Neuron (in vitro differentiated cells): ENCODE results near the gene UBASH3B.

Experiments used
- H2AFZ ChIP-seq: one replicate; pipeline ENCODE4 v1.6.1; 2013; ENCODE audit warnings: low read depth, mild to moderate bottlenecking, inconsistent platforms, low read length, moderate library complexity
- H3K27me3 ChIP-seq: one replicate; pipeline ENCODE4 v1.6.1; 2013; ENCODE audit warnings: low read length; ENCODE audit not compliant: insufficient read depth
- H3K36me3 ChIP-seq: one replicate; pipeline ENCODE4 v1.6.1; 2013; ENCODE audit warnings: low read length; ENCODE audit not compliant: insufficient read depth
- H3K4me1 ChIP-seq: one replicate; pipeline ENCODE4 v1.6.1; 2013; ENCODE audit warnings: low read length; ENCODE audit not compliant: insufficient read depth
- H3K4me3 ChIP-seq: 2 replicates; pipeline ENCODE4 v1.5.1; 2013; ENCODE audit warnings: mild to moderate bottlenecking, low read length, moderate library complexity
- H3K9me3 ChIP-seq: one replicate; pipeline ENCODE4 v1.6.1; 2013; ENCODE audit warnings: low read length

The UBASH3B gene

GRCh38 chr11:122695076-122695615, 39.6 kb downstream of the UBASH3B start:
- Histone ChIP-seq H3K9me3 (no peaks in the 10 kb centered on the region), H3K36me3 (no peaks in the 10 kb centered on the region), H3K4me1 (peaks cover 16% of the 10 kb centered on the region), H3K27me3 (no peaks in the 10 kb centered on the region), H2AFZ (no peak overlapping the region), H3K4me3 (no peak overlapping the region)

- H3K36me3 ChIP-seq = no peaks in the 10 kb centered on the region
- H3K4me3 ChIP-seq = no peak overlapping the region
- no peak overlapping the region for H2AFZ ChIP-seq
- no peaks in the 10 kb centered on the region for H3K9me3 ChIP-seq
- H3K4me1 ChIP-seq = peaks cover 8% of the 10 kb centered on the region
- H3K27me3 ChIP-seq = no peaks in the 10 kb centered on the region
Observed at GRCh38 chr11:122696662-122697061, 41.1 kb downstream of the UBASH3B start.

DNA sequence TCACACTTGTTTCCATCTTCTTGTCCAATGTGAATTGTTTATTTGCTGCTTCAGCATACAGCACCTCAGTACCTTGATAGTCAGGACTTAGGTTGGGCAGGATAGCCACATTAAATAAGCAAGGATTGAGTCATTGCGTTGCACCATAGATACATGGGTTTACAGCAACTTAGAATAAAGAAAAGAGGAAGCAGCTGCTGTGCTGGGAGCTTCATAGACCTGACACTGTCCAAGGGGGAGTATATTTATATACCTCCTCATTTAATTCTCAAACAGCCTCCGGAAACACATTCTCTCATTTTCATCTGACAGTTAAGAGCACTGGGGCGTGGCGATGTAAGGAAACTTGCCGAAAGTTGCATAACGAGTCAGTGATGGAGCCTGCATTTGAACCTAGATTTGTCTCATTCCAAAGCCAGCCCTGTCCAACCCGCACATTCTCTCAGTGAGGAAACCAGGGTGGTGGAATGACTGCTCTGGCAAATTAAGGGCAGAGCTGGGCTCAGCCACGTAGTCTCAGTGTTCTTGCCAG, 42.2 kb downstream of the UBASH3B start:
- Histone ChIP-seq H3K9me3 (no peaks in the 10 kb centered on the region), H3K4me1 (peaks cover 3% of the 10 kb centered on the region), H3K36me3 (no peaks in the 10 kb centered on the region), H3K27me3 (no peaks in the 10 kb centered on the region), H3K4me3 (no peak overlapping the region), H2AFZ (no peak overlapping the region)

DNA sequence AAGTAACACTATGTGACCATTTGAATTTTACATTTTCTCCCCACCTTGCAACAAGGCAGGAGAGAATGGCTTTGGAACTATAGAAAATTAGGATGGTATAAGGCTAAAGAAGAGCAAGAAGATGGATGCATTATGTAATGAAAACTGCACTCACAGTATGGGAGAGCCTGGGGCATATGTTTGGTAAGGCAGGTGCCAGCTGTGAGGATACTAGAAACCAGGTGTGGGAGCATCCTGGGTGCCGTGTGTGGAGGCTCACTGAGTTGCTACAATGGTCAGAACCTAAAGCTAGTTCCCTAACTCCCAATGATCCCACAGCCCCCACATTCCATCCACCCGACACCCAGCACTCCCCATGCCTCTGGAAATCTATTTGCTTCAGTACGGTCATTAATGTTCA, 42.9 kb downstream of the UBASH3B start:
- Histone ChIP-seq H2AFZ (no peak overlapping the region), H3K9me3 (no peaks in the 10 kb centered on the region), H3K4me1 (peaks cover 3% of the 10 kb centered on the region), H3K4me3 (no peak overlapping the region), H3K27me3 (no peaks in the 10 kb centered on the region), H3K36me3 (no peaks in the 10 kb centered on the region)

DNA sequence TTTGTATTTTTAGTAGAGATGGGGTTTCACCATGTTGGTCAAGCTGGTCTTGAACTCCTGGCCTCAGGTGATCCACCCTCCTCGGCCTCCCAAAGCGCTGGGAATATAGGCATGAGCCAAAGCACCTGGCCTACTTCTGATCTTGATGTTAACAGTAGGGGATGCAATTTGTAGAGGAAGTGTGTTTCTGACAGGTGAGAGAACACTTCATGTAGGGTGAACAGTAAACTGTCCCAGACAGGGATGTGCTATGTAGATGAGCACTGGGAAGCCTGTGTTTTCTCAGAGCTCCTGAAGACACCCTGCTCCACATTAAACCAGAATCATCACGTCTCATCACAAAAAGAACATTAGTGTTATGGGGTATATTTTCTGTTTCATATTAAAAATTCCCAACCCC, 45.1 kb downstream of the UBASH3B start:
- Histone ChIP-seq H2AFZ (no peak overlapping the region), H3K9me3 (no peaks in the 10 kb centered on the region), H3K4me3 (no peak overlapping the region), H3K4me1 (peaks cover 3% of the 10 kb centered on the region), H3K27me3 (no peaks in the 10 kb centered on the region), H3K36me3 (no peaks in the 10 kb centered on the region)

DNA sequence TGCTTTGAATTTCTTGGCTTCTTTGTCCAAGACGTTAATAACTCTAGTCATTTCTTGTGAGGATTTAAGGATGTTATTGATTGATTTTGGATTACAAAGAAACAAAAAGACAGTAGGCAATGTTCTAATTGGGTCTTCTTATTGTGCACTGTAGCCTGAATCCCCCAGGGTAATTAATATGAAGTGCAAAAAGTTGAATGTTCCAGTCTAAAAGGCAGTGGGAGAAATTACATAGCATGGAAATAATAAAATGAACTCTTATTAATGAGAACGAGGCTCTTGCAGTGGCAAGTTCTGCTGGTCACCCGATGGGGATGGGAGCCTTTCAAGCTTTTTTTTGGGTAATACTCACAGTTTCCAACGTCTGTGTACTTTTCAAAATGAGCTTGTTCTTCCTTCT, 45.6 kb downstream of the UBASH3B start:
- Histone ChIP-seq H3K36me3 (no peaks in the 10 kb centered on the region), H3K27me3 (no peaks in the 10 kb centered on the region)

GRCh38 chr11:122703541-122704272, 48.2 kb downstream of the UBASH3B start:
- no peak overlapping the region for H3K4me3 ChIP-seq
- no peaks in the 10 kb centered on the region for H3K36me3 ChIP-seq
- H3K4me1 ChIP-seq = peaks cover 3% of the 10 kb centered on the region

More for the DNA sequence above, 45.6 kb downstream of the UBASH3B start:
- Histone ChIP-seq H2AFZ (no peak overlapping the region), H3K4me1 (peaks cover 3% of the 10 kb centered on the region), H3K9me3 (no peaks in the 10 kb centered on the region), H3K4me3 (no peak overlapping the region)

GRCh38 chr11:122705396-122705795, 49.9 kb downstream of the UBASH3B start:
- H3K36me3 ChIP-seq = no peaks in the 10 kb centered on the region
- no peaks in the 10 kb centered on the region for H3K27me3 ChIP-seq
- peaks cover 3% of the 10 kb centered on the region for H3K4me1 ChIP-seq
- H2AFZ ChIP-seq = no peak overlapping the region
- no peak overlapping the region for H3K4me3 ChIP-seq
- H3K9me3 ChIP-seq = no peaks in the 10 kb centered on the region

More at GRCh38 chr11:122703541-122704272, 48.2 kb downstream of the UBASH3B start:
- H2AFZ ChIP-seq = no peak overlapping the region
- H3K9me3 ChIP-seq = no peaks in the 10 kb centered on the region
- H3K27me3 ChIP-seq = no peaks in the 10 kb centered on the region

DNA sequence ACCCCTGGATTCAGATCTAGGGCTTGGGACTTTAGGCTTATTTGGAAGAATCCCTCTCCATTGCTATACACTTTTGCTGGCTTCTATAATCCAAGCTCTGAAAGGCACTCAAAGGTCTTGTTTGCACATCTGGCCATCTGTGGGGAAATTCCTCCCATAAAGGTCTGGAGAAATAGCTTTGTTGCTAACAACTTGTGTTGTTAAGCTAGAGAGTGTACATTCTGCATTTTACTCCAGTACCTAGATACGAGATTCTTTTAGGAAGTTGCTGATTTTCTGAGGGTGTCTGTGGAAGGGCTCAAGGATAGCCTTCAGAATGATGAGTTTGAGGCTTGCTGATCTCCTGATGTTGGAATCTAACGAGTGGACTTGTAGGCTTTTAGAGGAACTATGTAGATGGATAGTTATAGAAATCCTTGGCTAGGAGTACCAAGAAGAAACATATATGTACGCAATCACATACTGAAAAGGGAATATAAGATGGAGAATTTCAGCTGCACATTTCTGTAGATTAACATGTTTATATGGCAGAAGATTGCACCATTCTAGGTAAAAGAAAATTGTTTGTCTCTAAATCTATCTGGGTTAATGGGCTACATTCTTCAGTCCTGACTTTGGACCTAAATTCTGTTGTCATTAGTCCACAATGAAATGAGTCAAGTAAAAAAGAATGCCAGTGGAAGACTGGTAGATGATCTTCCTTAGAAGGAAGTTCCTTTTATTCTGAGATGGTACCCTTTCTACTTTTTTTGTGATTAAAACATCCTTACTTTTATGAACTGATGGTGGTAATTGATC, 51.0 kb downstream of the UBASH3B start:
- H3K4me3 ChIP-seq = no peak overlapping the region
- no peak overlapping the region for H2AFZ ChIP-seq
- H3K9me3 ChIP-seq = no peaks in the 10 kb centered on the region
- H3K36me3 ChIP-seq = no peaks in the 10 kb centered on the region
- no peaks in the 10 kb centered on the region for H3K27me3 ChIP-seq
- H3K4me1 ChIP-seq = no peaks in the 10 kb centered on the region

DNA sequence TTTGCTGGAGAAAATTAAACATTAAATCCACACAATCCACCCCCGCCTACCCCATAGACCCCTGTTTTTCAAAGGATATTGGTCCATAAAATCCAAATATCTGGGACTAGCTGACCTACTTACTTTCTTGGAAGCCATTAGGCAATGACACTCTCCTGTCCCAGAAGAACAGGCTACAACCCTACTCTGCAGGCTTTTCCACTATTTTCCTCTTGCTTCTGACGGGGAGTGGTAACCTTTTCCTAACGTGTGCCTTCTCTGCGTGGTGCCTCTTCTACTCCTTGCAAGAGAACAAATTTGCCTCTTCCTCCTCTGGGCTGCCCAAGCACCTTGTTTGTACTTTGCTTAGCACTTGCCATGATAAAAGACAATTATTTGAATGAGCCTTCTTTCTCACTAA, 51.6 kb downstream of the UBASH3B start:
- H3K9me3 ChIP-seq = no peaks in the 10 kb centered on the region
- no peak overlapping the region for H2AFZ ChIP-seq

DNA sequence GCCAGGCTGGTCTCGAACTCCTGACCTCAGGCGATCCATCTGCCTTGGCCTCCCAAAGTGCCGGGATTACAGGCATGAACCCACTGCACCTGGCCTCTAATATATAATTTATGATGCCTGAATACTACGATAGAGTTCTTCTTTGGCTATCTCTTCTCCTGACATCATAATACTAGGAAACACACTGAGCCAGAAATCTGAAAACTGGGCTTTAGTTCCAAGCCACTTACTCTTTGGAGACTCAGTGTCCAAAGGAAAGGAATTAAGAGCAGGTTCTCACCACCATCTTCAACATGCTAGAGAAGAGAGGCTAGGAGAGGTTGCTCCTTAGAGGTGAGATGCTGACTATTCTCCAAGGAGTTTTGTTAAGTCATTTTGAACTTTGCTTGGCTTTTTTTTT, 52.4 kb downstream of the UBASH3B start:
- Histone ChIP-seq H2AFZ (no peak overlapping the region), H3K4me1 (no peaks in the 10 kb centered on the region), H3K9me3 (no peaks in the 10 kb centered on the region), H3K4me3 (no peak overlapping the region), H3K36me3 (no peaks in the 10 kb centered on the region), H3K27me3 (no peaks in the 10 kb centered on the region)

More for the DNA sequence above, 51.6 kb downstream of the UBASH3B start:
- H3K36me3 ChIP-seq = no peaks in the 10 kb centered on the region
- no peak overlapping the region for H3K4me3 ChIP-seq
- H3K4me1 ChIP-seq = no peaks in the 10 kb centered on the region
- H3K27me3 ChIP-seq = no peaks in the 10 kb centered on the region

DNA sequence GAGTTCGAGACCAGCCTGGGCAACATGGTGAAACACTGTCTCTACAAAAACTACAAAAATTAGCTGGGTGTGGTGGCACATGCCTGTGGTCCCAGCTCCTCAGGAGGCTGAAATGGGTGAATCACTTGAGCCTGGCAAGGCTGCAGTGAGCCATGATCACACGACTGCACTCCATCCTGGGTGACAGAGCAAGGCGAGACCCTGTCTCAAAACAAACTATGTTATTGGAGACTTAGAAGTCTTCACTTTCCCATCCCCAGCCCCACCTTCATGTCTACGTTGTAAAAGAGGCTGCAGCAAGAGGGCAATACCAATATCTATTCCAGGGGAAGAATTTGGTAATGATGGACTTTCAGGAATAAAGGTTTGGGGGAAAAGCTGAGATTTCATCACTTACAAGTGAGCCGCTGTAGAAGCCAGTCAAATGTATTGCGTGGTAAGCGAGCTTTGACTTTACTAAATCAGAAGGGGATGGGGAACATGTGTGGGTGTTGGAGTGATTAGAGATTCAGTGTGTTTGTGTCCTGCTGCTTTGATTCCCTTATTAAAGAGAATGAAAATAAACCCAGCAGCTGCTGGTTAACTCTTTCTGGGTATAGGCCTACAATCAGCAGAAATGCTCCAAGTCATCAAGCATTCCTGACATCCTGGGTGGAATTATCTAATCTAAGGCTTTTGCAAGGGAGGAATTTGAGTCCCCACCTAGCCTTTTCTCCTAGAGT, 53.7 kb downstream of the UBASH3B start:
- Histone ChIP-seq H3K36me3 (no peaks in the 10 kb centered on the region), H3K4me1 (no peaks in the 10 kb centered on the region), H2AFZ (no peak overlapping the region), H3K9me3 (no peaks in the 10 kb centered on the region), H3K4me3 (no peak overlapping the region), H3K27me3 (no peaks in the 10 kb centered on the region)

- Histone ChIP-seq H3K4me3 (no peak overlapping the region), H3K27me3 (no peaks in the 10 kb centered on the region), H2AFZ (no peak overlapping the region), H3K9me3 (no peaks in the 10 kb centered on the region), H3K4me1 (no peaks in the 10 kb centered on the region), H3K36me3 (no peaks in the 10 kb centered on the region)
Observed at GRCh38 chr11:122711362-122711761, 55.8 kb downstream of the UBASH3B start.
